Measurements from ENCODE around the gene PARL. TPM values are rescaled to one million over a fixed set of nuclear protein-coding genes. Genes with fewer than 3 reads are reported as not detected.
A peak's percentile ranks its signal among the peaks of the same experiment; 100 is the strongest.

PARL gene
- total and polyA plus RNA-seq, 2 of the 13 experiments (the other 11 are each of a cell fraction or from before 2014, with no cell fraction given), result 46.3 to 58.6 TPM

DNA sequence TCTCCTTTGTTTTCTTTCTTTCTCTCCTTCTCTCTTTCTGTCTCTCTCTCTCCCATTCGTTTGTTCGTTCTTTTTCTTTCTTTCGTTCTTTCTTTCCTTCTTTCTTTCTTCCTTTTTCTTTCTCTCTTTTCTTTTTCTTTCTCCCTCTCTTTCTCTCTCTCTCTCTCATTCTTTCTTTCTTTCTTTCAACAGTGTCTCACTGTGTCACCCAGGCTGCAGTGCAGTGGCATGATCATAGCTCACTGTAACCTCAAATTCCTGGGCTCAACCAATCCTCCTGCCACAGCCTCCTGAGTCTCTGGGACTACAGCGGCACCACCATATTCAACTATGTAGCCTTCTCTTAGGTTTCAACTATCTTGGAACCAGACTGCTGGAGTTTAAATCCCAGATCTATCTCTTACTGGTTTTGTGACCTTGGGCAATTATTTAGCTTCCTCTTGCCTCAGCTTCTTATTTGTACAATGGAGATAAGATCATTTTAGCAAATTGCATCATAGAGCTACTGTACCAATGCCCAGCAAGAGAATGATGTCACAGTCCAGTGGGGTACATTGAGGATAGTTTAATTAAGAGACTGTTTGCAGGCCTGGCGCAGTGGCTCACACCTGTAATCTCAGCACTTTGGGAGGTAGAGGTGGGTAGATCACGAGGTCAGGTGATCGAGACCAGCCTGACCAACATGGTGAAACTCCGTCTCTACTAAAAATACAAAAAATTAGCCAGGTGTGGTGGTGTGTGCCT, 27.3 kb upstream of the PARL start (continued):
- TF ChIP-seq, protein P1, sequence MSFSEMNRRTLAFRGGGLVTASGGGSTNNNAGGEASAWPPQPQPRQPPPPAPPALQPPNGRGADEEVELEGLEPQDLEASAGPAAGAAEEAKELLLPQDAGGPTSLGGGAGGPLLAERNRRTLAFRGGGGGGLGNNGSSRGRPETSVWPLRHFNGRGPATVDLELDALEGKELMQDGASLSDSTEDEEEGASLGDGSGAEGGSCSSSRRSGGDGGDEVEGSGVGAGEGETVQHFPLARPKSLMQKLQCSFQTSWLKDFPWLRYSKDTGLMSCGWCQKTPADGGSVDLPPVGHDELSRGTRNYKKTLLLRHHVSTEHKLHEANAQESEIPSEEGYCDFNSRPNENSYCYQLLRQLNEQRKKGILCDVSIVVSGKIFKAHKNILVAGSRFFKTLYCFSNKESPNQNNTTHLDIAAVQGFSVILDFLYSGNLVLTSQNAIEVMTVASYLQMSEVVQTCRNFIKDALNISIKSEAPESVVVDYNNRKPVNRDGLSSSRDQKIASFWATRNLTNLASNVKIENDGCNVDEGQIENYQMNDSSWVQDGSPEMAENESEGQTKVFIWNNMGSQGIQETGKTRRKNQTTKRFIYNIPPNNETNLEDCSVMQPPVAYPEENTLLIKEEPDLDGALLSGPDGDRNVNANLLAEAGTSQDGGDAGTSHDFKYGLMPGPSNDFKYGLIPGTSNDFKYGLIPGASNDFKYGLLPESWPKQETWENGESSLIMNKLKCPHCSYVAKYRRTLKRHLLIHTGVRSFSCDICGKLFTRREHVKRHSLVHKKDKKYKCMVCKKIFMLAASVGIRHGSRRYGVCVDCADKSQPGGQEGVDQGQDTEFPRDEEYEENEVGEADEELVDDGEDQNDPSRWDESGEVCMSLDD (CRISPR knock-in tag; IDR thresholded peaks at IDR 0.05; ENCODE audit: borderline replicate concordance), result no peak
- TF ChIP-seq ZNF160 (CRISPR knock-in tag; IDR thresholded peaks at IDR 0.05) (no peak), ZFAT (CRISPR knock-in tag; conservative IDR thresholded peaks at IDR 0.05) (no peak), FOSL1 (CRISPR knock-in tag; IDR thresholded peaks at IDR 0.05; ENCODE audit: borderline replicate concordance) (no peak), ZBTB21 (CRISPR knock-in tag; IDR thresholded peaks at IDR 0.05) (peak; percentile 96), SAFB2 (CRISPR knock-in tag; IDR thresholded peaks at IDR 0.05; ENCODE audit: borderline replicate concordance, low read depth) (no peak), TBL1XR1 (IDR thresholded peaks at IDR 0.05; ENCODE audit: borderline replicate concordance, low read length, partially characterized antibody) (no peak), ZNF644 (CRISPR knock-in tag; IDR thresholded peaks at IDR 0.05; ENCODE audit: low read depth) (peak; percentile 76), ZNF567 (CRISPR knock-in tag; IDR thresholded peaks at IDR 0.05; ENCODE audit: borderline replicate concordance) (no peak), HNRNPL (IDR thresholded peaks at IDR 0.05; ENCODE audit: low read depth, low read length) (no peak), MTF1 (CRISPR knock-in tag; IDR thresholded peaks at IDR 0.05) (no peak), MED1 (CRISPR knock-in tag; IDR thresholded peaks at IDR 0.05) (peak; percentile 45), ZBTB20 (CRISPR knock-in tag; IDR thresholded peaks at IDR 0.05; ENCODE audit: borderline replicate concordance, low read depth) (no peak), CEBPB (IDR thresholded peaks at IDR 0.05; ENCODE audit: borderline replicate concordance, low read depth, low read length) (peak; percentile 97), ZNF841 (CRISPR knock-in tag; IDR thresholded peaks at IDR 0.05; ENCODE audit: borderline replicate concordance) (no peak), AGO2 (optimal IDR thresholded peaks at IDR 0.05; ENCODE audit: low read depth, low read length) (no peak), ZNF326 (CRISPR knock-in tag; IDR thresholded peaks at IDR 0.05; ENCODE audit: borderline replicate concordance) (no peak), NRL (CRISPR knock-in tag; IDR thresholded peaks at IDR 0.05; ENCODE audit: borderline replicate concordance) (no peak), POGZ (CRISPR knock-in tag; IDR thresholded peaks at IDR 0.05) (no peak), MBD4 (IDR thresholded peaks at IDR 0.05; ENCODE audit: borderline replicate concordance, low read length) (no peak), ATF7 (IDR thresholded peaks at IDR 0.05) (peak; percentile 89), ATF7 (CRISPR knock-in tag; IDR thresholded peaks at IDR 0.05) (peak; percentile 29; the same call in 1 of the 2 replicates), ZNF124 (CRISPR knock-in tag; IDR thresholded peaks at IDR 0.05) (0 out of 2 replicates have a peak, but pooled peaks have one; percentile 40)
- TF ChIP-seq, protein P2, sequence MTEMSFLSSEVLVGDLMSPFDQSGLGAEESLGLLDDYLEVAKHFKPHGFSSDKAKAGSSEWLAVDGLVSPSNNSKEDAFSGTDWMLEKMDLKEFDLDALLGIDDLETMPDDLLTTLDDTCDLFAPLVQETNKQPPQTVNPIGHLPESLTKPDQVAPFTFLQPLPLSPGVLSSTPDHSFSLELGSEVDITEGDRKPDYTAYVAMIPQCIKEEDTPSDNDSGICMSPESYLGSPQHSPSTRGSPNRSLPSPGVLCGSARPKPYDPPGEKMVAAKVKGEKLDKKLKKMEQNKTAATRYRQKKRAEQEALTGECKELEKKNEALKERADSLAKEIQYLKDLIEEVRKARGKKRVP (CRISPR knock-in tag; IDR thresholded peaks at IDR 0.05), result peak in 1 of 2 experiments; percentile 99; a peak in 2 of 4 replicates
- TF ChIP-seq, protein P3, sequence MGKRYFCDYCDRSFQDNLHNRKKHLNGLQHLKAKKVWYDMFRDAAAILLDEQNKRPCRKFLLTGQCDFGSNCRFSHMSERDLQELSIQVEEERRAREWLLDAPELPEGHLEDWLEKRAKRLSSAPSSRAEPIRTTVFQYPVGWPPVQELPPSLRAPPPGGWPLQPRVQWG (CRISPR knock-in tag; IDR thresholded peaks at IDR 0.05; ENCODE audit: borderline replicate concordance, low read depth), result no peak
- TF ChIP-seq, protein P4, sequence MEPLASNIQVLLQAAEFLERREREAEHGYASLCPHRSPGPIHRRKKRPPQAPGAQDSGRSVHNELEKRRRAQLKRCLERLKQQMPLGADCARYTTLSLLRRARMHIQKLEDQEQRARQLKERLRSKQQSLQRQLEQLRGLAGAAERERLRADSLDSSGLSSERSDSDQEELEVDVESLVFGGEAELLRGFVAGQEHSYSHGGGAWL (CRISPR knock-in tag; IDR thresholded peaks at IDR 0.05), result no peak
- TF ChIP-seq, protein P5, sequence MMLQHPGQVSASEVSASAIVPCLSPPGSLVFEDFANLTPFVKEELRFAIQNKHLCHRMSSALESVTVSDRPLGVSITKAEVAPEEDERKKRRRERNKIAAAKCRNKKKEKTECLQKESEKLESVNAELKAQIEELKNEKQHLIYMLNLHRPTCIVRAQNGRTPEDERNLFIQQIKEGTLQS (CRISPR knock-in tag; IDR thresholded peaks at IDR 0.05), result peak; percentile 93

Data from HepG2 (cell line).